DMS114 treated with DMSO at 0.1 percent for 48 hours (cell line): ENCODE results near the gene PSMD1.

Source experiments
- DNase-seq: peaks from one replicate; lab custom pipeline; 2025; ENCODE audit not compliant: unreplicated experiment; lab: John Stamatoyannopoulos, UW

PSMD1 gene

GRCh38 chr2:231110551-231110950, 53.9 kb downstream of the PSMD1 start:
- no peak for DNase-seq

DNA sequence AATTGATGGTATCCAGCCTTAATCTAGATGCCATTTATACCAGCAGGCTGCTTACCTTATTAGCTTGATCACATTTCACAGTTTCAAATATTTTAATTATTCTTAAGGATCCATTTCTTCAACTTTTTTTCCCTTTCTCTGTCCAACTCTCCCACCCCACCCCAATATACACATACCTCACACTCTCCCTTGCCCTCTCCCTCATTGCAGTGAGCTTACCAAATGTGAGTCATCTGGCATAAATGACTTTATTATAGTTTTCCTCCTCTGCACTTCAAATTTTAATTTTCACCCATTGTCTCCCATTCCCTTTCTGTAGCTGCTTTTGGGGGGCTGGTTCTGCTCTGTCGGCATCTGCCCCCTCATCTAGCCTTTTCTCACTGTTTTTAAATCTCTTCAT, 55.3 kb downstream of the PSMD1 start:
- no peak for DNase-seq

DNA sequence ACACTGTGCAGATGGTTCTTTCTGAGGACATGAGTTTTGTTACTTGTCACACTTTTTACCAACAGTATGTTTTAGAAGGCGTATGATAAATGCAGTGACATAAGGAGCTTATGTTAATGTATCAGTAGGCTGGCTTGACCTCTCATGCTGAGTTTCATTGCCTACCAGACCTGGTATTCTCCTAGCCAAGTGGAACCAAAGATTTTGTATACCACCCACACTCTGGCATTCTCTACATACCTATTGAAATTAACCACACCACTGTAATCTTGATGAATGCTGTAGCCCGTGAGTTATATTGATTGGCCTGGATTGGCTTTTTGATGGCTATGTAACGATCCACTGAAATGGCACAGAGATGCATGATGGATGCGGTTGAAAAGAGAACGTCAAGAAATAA, 56.8 kb downstream of the PSMD1 start:
- no peak for DNase-seq

- DNase-seq = no peak
Observed at GRCh38 chr2:231115651-231116050, 59.0 kb downstream of the PSMD1 start.

- DNase-seq = no peak
Observed at GRCh38 chr2:231117148-231117547, 60.5 kb downstream of the PSMD1 start.

DNA sequence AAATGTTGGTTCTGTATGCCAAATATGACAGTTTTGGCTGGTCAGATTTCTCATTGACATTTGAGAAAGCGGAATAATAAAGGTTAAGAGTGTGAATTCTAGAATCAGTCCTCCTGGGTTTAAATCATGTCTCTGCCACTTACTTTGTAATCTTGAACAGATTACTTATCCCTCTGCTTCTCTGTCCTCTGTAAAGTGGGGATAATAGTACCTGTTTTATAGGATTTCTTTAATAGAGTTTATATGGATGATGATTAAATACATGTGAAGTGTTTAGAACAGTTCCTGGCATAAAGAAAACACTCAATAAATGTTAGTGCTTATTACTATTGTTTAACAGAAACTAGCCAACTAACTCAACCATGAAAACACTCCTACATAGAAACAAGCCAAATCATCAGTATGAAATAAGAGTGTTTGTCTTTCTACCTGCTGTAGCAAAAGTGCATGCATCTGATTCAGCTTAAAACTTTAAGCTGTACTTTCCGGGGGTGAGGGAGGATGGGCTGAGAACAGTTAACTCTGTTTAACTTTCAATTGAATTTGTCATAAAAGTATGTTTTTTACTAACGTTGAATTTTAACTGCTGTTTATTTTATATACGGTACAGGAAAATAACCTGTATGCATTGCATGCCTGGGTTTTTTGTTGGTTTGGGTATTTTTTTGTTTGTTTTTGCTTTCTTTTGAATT, 61.4 kb downstream of the PSMD1 start:
- no peak for DNase-seq

DNA sequence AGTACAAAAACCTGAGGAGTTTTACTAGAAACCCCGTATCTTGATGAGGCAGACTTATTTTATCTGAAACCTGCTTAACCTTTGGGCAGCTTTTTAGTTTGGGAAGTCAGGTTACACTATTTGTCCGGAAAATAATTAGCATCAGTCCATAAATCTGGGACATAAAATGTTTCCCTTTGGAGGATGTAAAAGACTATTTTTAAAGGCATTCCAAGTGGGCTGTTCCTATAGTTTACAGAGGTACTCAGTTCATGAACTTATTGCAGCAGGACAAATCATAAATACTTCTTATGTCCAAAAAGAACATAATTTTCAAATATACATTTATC, 61.9 kb downstream of the PSMD1 start:
- DNase-seq = no peak

DNA sequence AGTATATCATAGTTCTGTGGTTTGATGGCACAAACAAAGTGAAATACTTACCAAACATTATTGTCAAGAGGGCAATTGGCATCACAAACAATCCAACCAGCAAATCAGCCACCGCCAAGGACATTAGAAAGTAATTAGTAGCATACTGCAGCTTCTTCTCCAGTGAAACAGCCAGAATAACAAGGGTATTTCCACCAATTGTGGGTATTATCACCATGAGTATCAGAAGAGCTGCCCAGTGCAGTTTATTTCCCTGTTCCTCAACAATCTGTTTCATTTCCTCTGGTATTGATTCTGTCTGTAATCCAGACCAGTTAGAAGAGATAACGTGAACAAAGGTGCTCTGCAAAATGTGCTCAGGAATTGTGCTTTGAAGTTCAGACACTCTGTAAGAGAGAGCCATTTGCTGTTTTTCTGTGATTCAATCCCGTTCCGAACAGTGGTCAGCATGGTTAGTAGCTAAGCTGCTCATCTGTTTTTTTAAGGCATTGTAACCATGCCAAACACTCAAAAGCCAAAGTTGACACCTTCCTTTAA, 66.8 kb downstream of the PSMD1 start:
- DNase-seq = no peak

GRCh38 chr2:231124838-231125568, 68.3 kb downstream of the PSMD1 start, which contains the start of gene HTR2B:
HTR2B (minus strand) TSS chr2:231125042; CDS start chr2:231123764, 1,278 bp downstream.
- no peak for DNase-seq

GRCh38 chr2:231126123-231126522, 69.5 kb downstream of the PSMD1 start:
- DNase-seq = no peak

- DNase-seq = no peak
Observed at GRCh38 chr2:231127480-231127879, 70.8 kb downstream of the PSMD1 start.

DNA sequence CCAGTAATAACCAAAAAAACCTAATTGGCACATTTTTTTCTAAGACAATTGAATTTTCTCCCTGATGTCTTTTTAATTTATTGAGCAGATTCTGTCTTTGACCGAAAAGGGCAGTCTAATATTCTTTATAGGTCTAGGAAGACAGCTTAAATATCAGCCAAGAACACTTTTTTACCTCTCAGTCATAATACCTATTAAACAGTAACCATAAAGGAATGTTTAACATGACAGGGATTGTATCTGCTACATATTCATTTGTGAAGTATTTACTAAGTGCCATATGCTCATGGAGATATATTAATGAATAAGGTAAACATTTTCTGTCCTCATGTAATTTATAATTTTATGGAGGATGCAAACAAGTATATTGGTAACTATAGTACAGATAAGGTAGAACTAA, 71.3 kb downstream of the PSMD1 start:
- no peak for DNase-seq

GRCh38 chr2:231128541-231128940, 71.9 kb downstream of the PSMD1 start:
- DNase-seq = no peak

DNA sequence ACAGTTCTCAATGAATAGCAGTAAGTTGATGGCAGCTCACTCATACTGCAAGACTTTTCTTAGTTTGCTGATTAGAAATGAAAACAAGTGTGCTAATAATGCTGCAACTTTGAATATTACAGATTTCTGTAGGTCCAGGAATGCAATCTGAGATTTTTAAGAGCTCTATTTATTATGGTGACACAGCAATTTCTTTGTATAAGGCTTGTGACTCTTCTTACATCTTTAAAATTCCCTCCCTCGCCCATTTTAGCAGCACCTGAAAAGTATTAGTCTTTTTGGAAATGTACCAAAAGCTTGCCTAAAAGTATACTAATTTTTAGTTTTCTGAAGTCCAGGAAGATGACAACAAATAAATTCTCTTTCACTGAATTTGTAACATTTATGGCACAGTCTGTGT, 72.5 kb downstream of the PSMD1 start:
- no peak for DNase-seq

DNA sequence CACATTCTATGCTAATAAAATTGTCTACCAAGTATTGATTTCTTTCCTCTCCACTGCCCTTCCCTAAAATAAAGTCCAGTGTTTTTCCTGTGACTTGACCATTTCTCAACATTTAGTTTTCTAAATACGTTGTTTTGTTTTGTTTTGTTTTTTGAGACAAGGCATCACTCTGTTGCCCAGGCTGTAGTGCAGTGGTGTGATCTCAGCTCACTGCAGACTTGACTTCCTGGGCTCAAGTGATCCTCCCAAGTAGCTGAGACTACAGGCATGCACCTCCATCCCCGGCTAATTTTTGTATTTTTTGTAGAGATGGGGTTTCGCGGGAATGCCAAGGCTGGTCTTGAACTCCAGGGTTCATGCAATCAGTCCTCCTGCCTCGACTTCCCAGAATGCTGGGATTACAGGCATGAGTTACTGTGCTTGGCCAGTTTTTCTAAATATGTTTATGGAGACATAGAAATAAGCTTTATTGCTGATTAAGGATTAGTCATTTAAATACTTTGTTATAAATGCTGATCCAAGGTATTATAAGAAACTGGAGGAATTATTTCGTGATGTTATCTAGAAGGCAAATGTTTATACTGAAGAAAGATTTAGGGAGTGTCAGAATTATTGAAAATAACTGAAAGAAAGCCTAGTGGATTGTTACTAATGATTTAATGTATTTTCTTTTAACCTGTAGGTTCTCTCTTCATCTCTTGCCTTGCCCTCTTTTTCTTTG, 73.8 kb downstream of the PSMD1 start:
- no peak for DNase-seq

GRCh38 chr2:231132129-231132528, 75.5 kb downstream of the PSMD1 start:
- no peak for DNase-seq

GRCh38 chr2:231133365-231134099, 76.9 kb downstream of the PSMD1 start:
- no peak for DNase-seq

- DNase-seq = no peak
Observed at GRCh38 chr2:231134910-231135655, 78.4 kb downstream of the PSMD1 start.

DNA sequence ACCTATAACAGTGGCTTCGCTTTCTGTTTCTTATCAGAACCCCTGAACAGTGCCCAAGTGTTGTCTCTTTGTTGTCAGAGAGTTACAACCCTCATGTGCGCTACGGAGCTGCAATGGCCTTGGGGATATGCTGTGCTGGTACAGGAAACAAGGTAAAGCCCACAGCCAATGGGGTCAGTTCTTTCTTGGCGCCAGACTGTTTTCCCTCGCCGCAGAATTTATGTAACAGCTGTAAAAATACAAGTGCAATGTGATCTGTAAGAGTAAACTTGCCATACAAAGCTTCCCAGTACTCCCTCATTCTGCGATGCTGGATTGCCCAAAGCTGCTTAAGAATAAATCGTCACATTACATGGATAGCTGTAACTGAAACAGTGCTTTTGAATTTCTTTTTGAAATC, 82.0 kb downstream of the PSMD1 start:
- DNase-seq = no peak

GRCh38 chr2:231139796-231140195, 83.1 kb downstream of the PSMD1 start:
- DNase-seq = no peak
